Endodermal cell (in vitro differentiated cells): ENCODE measurements around the gene THSD4. TPM values are rescaled to one million over a fixed set of nuclear protein-coding genes. Genes with fewer than 3 reads are reported as not detected.

ENCODE experiments used
- DNase-seq: peaks from one replicate; pipeline ENCODE4 v3.0.0-alpha.2; 2017
- H3K27ac ChIP-seq: 2 replicates; pipeline ENCODE4 v1.5.1; 2013; ENCODE audit warnings: mild to moderate bottlenecking, low read depth, low read length, moderate library complexity
- H3K27me3 ChIP-seq: 2 replicates; pipeline ENCODE4 v1.6.1; 2013; ENCODE audit warnings: mild to moderate bottlenecking, low read length, moderate library complexity; ENCODE audit not compliant: insufficient read depth, control insufficient read depth, poor library complexity, severe bottlenecking
- H3K36me3 ChIP-seq: 2 replicates; pipeline ENCODE4 v1.7.0; 2013; ENCODE audit warnings: mild to moderate bottlenecking, low read length, moderate library complexity; ENCODE audit not compliant: control insufficient read depth, insufficient read depth
- H3K4me1 ChIP-seq: one replicate; pipeline ENCODE4 v1.7.0; 2013; ENCODE audit warnings: low read length; ENCODE audit not compliant: control insufficient read depth, insufficient read depth
- H3K4me3 ChIP-seq: 2 replicates; pipeline ENCODE4 v1.5.1; 2013; ENCODE audit warnings: mild to moderate bottlenecking, low read length, moderate library complexity
- H3K9ac ChIP-seq: 2 replicates; pipeline ENCODE4 v1.6.1; 2013; ENCODE audit warnings: mild to moderate bottlenecking, low read length, moderate library complexity; ENCODE audit not compliant: poor library complexity, severe bottlenecking; ENCODE audit errors: extremely low read depth
- H3K9me3 ChIP-seq: 2 replicates; pipeline ENCODE4 v1.6.1; 2013; ENCODE audit warnings: mild to moderate bottlenecking, low read length, moderate library complexity; ENCODE audit not compliant: control insufficient read depth
- H3K27ac Mint-ChIP-seq: 2 replicates; pipeline ENCODE4 v1.8.0; 2020; ENCODE audit warnings: mixed read lengths
- H3K27me3 Mint-ChIP-seq: 2 replicates; pipeline ENCODE4 v1.8.0; 2021; ENCODE audit warnings: mild to moderate bottlenecking, mixed read lengths; ENCODE audit not compliant: insufficient read depth
- H3K36me3 Mint-ChIP-seq: 2 replicates; pipeline ENCODE4 v1.8.0; 2020; ENCODE audit warnings: low read depth, mixed read lengths
- H3K4me1 Mint-ChIP-seq: 2 replicates; pipeline ENCODE4 v1.8.0; 2020; ENCODE audit warnings: mixed read lengths
- H3K4me3 Mint-ChIP-seq: 2 replicates; pipeline ENCODE4 v1.8.0; 2020; ENCODE audit warnings: mild to moderate bottlenecking, moderate library complexity, mixed read lengths
- H3K9me3 Mint-ChIP-seq: 2 replicates; pipeline ENCODE4 v1.8.0; 2020; ENCODE audit warnings: mild to moderate bottlenecking, mixed read lengths
- CTCF ChIP-seq: fragments of 200-600 bp; sonication (generic); conservative IDR thresholded peaks from 2 replicates; pipeline ENCODE4 v1.5.0; 2021; ENCODE audit warnings: antibody characterized with exemption, mild to moderate bottlenecking
- WGBS, 2 experiments: methylation state at CpG; one replicate each; pipeline versions ENCODE4 v1.1.5 to v1.1.7; 2013; ENCODE audit warnings: missing lambda C conversion rate in 2 of 2, mixed read lengths in 1 of 2; ENCODE audit not compliant: insufficient coverage in 1 of 2, insufficient read length in 1 of 2; 5-methylcytosine and 5-hydroxymethylcytosine counted together
- total RNA-seq, 2 donors: library from RNA; stranded (reverse); fragmentation: NEBNext Ultra II Directional in 1 of 2; extraction: Animal tissue kit (Norgen Biotek cat#: 25700) in 1 of 2; gene quantifications; 2 replicates in 1 of 2; 3 replicates in 1 of 2; pipeline ENCODE4 v1.2.1, GENCODE V29; 2021

Gene THSD4
- total RNA-seq, 2 donors from 2014 or later = 4.6 to 5.4 TPM

DNA sequence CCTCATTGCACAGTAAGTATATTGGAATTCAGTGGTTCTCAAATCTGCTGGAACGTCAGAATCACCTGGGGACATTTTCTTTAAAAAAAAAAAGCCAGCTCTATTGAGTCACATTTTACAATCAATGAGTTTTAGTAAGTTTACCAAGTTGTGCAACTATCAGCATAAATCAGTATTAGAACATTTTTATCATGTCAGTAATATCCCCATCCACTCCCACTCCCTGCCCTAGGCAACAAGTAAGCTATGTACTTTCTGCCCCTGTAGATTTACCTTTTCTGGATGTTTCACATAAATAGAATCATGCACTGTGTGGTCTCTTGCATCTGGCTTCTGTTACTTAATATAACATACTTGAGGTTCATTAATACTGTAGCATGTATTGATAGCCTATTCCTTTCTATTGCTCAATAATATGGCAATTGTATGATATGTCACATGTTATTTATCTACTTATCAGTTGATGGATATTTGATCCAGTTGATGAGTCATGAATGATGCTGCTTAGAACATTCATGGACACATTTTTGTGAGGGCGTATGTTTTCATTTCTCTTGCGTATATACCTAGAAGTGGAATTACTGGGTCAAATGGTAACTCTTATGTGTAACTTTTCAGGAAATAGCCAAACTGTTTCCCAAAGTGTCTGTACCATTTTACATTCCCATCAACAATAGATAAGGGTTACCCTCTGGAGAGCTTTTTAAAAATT is 180.5 kb downstream of the THSD4 start:
- H3K9me3 ChIP-seq = no peaks in the 10 kb centered on the region
- 56 to 60% methylated on average over 3 of the region's 3 CpGs for WGBS, 2 experiments
- no peak overlapping the region for H3K27ac ChIP-seq
- H3K27ac Mint-ChIP-seq = no peak overlapping the region
- H3K4me1 ChIP-seq = no peaks in the 10 kb centered on the region
- H3K36me3 ChIP-seq = no peaks in the 10 kb centered on the region
- H3K36me3 Mint-ChIP-seq = no peaks in the 10 kb centered on the region
- H3K4me1 Mint-ChIP-seq = peaks cover 2% of the 10 kb centered on the region
- no peak for TF ChIP-seq CTCF
- H3K27me3 Mint-ChIP-seq = no peaks in the 10 kb centered on the region
- no peak overlapping the region for H3K4me3 Mint-ChIP-seq
- H3K9me3 Mint-ChIP-seq = no peaks in the 10 kb centered on the region
- H3K9ac ChIP-seq = no peak overlapping the region
- H3K4me3 ChIP-seq = no peak overlapping the region
- no peaks in the 10 kb centered on the region for H3K27me3 ChIP-seq
- DNase-seq = no peak

DNA sequence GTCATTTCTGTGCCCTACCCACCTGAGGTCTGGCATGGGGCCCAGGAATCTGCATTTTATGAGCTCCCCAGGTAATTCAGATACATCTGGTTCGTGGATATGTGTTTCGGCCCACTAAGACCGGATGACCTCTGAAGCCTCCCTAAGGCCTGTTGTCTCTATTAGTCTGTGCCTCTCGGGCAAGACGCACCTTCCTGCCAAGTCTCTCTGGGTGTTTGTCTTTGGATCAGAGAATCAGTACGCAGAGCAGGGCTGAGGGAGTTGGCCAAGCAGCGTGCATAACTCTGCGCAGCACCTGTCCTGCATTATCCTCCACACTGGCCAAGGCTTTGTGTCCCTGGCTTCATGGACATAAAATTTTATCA is 181.0 kb downstream of the THSD4 start:
- H3K4me1 Mint-ChIP-seq = peaks cover 2% of the 10 kb centered on the region
- no peak overlapping the region for H3K4me3 ChIP-seq
- H3K4me3 Mint-ChIP-seq = no peak overlapping the region
- H3K36me3 Mint-ChIP-seq = no peaks in the 10 kb centered on the region
- H3K36me3 ChIP-seq = no peaks in the 10 kb centered on the region
- no peak overlapping the region for H3K27ac Mint-ChIP-seq
- H3K4me1 ChIP-seq = no peaks in the 10 kb centered on the region
- H3K27me3 Mint-ChIP-seq = no peaks in the 10 kb centered on the region
- 94% methylated on average over 5 to 8 of the region's 8 CpGs for WGBS, 2 experiments
- no peaks in the 10 kb centered on the region for H3K9me3 ChIP-seq
- H3K27ac ChIP-seq = no peak overlapping the region
- H3K9me3 Mint-ChIP-seq = no peaks in the 10 kb centered on the region
- no peak overlapping the region for H3K9ac ChIP-seq
- DNase-seq = no peak
- H3K27me3 ChIP-seq = no peaks in the 10 kb centered on the region
- TF ChIP-seq CTCF = no peak

- Mint-ChIP-seq H3K27me3 (no peaks in the 10 kb centered on the region), H3K36me3 (no peaks in the 10 kb centered on the region), H3K9me3 (no peaks in the 10 kb centered on the region), H3K27ac (no peak overlapping the region), H3K4me1 (no peaks in the 10 kb centered on the region), H3K4me3 (no peak overlapping the region)
- DNase-seq = no peak
- H3K27ac ChIP-seq = no peak overlapping the region
- H3K4me3 ChIP-seq = no peak overlapping the region
- no peaks in the 10 kb centered on the region for H3K27me3 ChIP-seq
- H3K9me3 ChIP-seq = no peaks in the 10 kb centered on the region
- no peaks in the 10 kb centered on the region for H3K4me1 ChIP-seq
- no peak overlapping the region for H3K9ac ChIP-seq
- no peaks in the 10 kb centered on the region for H3K36me3 ChIP-seq
- WGBS, 2 experiments = 91 to 94% methylated on average over 4 to 5 of the region's 5 CpGs
- no peak for TF ChIP-seq CTCF
Measured at GRCh38 chr15:71301958-71302621, 186.8 kb downstream of the THSD4 start.
